GM21529 (cell line): ENCODE data around the gene KIAA0930.
"Not testable (repeated sequence)": the region's sequence is repeated elsewhere in the genome, so short reads cannot be mapped to it uniquely, and the experiment has no call there.

Experiments used
- ATAC-seq: cut with Tn5 transposase; IDR thresholded peaks from one replicate; pipeline ENCODE4 v1.9.1; 2021; ENCODE audit not compliant: unreplicated experiment

The KIAA0930 gene

DNA sequence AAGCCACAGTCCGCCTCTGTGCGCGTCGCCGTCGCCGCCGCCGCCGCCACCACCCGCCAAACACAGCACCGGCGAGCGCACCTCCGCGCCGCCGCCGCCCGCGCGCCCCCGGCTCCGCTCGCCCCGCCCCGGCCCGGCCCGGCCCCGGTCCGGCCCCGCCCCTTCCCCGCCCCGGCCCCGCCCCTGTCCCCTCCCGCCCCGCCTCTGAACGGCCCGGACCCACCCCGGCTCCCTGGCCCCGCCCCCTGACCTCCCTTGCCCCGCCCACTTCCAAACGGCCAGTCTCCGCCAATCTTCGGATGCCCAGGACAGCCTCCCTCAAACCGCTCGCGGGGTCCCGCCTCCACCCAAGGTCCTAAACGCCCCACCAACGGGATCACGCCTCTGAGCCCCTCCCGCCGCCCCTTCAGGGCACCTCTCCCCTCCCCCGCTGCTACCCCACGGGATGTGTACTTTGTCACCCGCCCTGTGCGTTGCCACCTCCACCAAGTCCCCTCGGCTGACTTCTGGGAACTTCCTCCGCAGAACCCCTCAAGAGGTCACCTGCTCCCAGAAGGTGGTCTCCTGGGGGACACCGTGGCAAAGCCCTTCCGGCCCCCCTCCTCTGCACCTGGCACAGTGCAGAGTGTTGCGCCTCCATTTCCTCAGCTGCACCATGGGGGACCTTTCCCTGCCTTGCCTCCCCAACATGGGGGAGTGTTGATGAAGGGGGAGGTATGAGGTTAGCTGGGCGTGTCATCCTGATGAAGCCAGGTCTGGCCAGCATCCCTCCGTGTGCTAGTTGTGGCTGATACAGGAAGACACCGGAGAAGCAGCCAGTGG is at the start of gene KIAA0930:
Gene KIAA0930, minus strand, starts transcription at position 85 of the 822 bp plus-strand sequence. CDS start 191 bp downstream, outside the sequence.
- ATAC-seq = peak; percentile 41

DNA sequence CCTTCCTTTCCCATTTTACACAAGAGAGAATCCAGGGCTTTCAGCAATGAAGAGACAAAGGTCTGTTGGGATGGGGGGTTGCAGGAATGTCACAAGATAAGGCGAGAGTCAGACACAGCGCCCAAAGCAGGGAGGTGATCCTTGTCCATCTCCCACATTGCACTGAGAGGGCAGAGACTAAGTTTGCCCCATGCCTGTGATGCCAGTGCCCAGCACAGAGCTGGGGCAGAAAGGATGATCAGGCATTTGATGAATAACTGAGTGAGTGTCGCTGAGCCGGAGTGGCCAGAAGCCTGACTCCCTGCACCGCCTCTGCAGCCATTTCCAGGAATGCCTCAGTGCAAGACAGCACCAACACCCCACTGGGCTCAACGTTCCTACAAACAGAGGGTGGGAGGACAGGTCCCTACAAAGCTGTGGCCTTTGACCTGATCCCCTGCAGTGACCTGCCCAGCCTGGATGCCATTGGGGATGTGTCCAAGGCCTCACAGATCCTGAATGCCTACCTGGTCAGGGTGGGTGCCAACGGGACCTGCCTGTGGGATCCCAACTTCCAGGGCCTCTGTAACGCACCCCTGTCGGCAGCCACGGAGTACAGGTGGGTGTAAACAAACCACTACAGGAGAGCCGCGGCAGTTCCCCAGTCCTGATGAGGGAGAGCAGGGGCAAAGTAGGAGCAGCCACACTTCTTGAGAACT is 46.3 kb upstream of the KIAA0930 start:
- no peak for ATAC-seq

DNA sequence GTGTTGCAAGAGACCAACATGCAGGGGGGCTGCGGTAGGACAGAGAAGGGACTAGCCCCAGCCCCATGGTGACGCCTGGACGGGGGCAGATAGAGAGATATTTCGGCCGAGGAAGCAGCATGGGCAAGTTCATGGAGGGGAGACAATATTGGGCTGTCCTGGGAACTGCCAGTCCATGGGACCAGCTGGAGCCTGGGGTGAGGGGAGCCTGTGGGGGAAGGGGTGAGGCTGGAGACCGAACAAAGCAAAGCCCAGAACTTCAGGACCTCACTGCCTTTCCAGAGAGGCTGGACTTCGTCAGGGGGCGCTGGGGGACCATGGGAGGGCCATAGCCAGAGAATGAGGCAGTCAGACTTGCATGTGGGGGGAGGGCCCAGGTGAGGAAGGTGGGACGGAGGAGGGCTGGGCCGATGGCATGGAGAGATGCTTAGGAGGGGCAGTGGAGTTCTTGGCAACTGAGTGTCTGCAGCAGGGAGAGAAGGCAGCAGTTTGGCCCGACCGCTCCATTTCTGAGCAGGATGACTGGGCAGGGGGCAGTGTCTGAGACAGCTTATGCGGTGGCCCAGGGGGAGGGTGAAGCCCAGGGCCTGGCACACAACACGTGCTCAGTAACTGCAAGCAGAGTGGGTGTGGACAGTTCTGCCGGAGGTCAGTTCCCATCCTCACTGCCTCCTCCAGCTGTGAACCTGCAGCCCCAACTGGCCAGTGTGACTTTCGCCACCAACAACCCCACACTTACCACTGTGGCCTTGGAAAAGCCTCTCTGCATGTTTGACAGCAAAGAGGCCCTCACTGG is 44.8 kb upstream of the KIAA0930 start:
- no peak for ATAC-seq

DNA sequence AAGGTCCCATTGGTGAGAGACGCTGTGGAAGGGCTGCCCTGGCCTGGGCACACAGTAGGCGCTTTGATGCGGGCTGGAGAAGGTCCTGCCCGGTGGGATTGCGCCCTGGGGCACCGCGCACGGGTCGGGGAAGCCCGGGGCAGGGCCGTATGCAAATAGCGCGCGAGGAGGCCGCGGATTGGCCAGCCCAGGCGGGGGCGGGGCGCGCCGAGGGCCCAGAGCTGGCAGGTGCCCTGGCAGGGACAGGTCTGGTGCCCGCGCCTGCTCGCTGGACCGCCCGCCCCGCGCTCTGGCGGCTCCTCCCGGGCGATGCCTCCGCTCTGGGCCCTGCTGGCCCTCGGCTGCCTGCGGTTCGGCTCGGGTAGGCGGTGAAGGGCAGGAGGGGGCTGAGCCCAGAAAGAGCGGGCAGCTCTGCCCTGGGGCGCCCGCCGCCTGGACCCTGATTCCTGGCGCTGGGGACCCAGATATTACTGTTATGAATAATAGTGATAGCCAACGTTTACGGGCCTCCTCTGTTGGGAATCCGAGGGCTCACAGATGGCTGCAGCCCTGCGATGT is 44.1 kb upstream of the KIAA0930 start, which contains the start of gene UPK3A:
Gene UPK3A, plus strand, starts transcription at position 245 of the 558 bp plus-strand sequence. Its CDS starts 65 bp downstream, at position 310.
- ATAC-seq = no peak

DNA sequence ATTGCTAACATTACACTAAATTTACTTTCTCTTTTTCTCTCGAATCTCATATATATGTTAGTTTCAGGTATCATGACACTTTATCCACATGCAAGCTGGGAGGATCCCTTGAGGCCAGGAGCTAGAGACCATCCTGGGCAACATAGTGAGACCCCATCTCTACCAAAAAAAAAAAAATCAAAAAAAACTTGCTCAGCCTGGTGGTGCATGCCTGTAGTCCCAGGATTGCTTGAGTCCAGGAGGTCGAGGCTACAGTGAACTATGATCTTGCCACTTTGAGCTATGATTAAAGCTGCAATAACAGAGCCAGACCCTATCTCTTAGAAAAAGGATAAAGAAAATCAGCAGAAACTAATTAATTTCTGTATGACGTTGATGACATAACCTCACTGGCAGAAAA is 40.3 kb upstream of the KIAA0930 start:
- ATAC-seq = no peak

DNA sequence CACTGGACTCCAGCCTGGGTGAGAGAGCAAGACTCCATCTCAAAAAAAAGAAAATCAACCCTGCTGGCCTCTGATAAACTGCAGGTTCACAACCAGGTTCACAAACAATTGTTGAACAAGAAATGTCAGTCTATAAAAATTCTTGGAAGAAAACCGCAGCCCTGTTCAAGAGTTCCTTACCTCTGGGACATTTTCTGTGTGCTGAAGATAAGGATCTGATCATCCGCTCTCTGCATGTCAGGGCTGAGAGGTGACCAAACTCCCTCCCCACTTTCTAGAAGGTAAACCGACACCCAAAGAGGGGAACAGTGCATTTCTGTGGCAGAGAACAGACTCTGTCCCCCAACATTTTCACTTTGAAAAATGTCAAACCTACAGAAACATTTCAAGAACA is 39.9 kb upstream of the KIAA0930 start:
- no peak for ATAC-seq

DNA sequence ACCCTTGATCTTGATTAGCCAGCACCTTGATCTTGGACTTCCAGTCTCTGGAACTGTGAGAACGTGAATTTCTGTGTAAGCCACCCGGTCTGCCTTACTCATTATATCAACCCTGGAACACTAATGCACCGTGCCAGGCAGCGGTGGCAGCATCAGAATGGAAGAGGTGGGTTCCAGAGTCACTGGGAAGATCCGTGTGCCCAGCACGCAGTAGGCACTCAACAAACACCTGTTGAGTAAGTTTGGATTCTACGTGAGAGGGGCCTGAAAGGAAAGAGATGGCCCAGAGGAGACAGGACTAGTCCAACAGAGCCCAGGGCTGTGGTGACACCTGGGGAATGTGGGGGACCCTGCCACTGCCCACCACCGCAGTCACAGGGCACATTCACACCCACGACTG is 37.4 kb upstream of the KIAA0930 start:
- ATAC-seq = no peak

DNA sequence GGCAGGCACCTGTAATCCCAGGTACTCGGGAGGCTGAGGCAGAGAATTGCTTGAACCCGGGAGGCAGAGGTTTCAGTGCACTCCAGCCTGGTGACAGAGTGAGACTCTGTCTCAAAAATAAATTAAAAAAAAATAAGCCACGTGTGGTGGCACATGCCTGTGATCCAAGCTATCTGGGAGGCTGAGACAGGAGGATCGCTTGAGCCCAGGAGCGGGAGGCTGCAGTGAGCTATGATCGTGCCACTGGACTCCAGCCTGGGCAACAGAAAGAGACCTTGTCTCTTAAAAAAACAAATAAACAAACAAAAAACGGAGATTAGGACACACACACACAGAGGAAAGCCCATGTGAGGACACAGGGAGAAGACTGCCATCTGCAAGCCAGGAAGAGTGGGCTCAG is 37.0 kb upstream of the KIAA0930 start:
- ATAC-seq = not testable (repeated sequence)

DNA sequence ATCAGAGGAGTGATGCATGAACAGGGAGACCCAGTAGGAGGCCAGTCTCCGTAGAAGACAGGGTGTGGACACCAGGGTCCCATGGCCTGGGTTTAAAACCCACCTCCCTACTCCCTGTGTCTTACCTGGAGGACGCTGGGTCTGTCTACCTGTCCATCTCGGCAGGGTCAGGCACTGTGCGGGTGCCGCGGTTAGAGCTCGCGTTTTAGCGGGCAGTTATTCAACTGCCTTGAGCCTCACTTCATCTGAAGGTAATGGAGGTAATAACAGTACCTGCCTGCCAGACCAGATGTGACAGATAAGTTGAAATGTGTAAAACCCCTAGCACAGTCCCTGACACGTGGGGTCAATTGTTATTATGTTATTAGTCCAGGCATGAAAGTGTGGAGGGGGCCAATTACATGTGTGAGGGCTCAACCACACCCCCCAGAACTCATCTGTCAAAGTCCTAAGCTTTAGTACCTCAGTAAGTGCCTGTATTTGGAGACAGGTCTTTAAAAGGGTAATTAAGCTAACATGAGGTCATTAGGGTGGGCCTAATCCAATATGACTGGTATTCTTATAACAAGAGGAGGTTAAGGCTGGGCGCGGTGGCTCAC is 35.9 kb upstream of the KIAA0930 start:
- ATAC-seq = no peak

DNA sequence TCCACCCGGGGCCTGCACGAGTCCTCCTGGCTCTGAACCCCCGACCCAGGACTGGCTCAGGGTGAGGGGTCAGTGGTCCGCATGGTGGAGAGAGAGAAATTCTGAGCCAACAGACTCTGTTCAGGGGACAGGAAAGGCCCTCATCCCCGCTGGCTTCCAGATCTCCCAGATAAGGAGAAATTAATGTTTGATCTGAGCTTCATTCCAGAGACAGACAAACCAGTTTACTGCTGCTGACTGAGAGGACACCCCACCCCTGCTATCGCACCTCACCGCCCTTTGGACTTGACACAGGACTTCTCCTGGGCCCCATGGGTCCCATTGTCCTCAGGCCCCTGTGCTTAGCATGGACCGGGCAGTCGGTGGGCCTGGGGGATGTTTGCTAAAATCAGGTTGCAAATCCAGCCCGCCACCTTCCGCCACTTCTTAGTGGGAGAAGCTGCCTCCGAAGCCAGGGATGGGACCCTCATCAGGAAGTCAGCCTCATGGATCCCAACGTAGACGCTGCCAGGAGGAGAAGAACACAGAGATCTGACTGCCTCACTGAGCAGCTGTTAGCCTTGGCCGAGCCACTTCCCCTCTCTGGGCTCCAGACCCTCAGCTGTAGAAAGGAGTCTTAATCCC is 32.9 kb upstream of the KIAA0930 start:
- ATAC-seq = no peak

DNA sequence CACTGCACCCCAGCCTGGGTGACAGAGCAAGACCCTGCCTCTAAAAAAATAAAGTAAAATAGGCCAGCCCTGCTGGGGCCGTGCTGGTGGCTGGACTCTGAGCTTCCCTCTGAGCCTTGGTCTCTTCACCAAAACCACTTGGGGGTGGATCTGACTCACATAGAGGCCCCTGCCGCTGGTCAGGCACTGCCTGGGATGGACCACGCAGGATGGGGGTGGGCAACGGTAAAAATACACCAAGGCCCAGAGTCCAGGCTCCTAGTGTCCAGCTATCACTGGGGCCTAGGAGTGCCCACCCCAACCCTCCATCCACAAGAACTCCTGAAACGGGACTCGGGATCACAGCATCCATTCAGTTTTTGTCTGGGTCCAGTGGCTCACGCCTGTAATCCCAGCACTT is 31.8 kb upstream of the KIAA0930 start:
- ATAC-seq = no peak

DNA sequence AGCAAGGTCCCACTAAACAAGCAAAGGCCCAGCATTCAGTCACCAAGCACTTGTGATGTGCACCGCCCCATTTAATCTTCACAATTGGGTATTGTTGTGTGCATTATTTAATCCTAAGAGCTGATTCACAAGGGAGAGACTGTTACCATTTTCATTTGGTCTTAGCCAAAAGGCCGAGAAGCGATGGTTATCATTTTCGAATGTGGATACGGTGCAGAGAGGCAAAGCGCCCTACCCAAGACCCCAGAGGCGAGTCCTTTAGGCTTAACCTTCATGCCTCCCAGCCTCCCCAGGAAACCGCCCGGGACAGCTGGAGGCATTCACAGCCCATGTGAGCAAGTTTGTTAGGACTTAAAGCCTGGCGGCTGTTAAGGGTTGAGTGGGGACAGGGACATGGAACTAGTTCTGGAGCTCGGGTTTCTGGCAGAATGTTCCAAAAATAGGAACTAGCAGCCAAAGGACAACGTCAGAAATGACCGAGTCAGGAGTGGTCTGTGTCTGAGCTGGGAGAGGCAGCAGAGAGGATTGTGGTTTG is 31.0 kb upstream of the KIAA0930 start:
- ATAC-seq = no peak

DNA sequence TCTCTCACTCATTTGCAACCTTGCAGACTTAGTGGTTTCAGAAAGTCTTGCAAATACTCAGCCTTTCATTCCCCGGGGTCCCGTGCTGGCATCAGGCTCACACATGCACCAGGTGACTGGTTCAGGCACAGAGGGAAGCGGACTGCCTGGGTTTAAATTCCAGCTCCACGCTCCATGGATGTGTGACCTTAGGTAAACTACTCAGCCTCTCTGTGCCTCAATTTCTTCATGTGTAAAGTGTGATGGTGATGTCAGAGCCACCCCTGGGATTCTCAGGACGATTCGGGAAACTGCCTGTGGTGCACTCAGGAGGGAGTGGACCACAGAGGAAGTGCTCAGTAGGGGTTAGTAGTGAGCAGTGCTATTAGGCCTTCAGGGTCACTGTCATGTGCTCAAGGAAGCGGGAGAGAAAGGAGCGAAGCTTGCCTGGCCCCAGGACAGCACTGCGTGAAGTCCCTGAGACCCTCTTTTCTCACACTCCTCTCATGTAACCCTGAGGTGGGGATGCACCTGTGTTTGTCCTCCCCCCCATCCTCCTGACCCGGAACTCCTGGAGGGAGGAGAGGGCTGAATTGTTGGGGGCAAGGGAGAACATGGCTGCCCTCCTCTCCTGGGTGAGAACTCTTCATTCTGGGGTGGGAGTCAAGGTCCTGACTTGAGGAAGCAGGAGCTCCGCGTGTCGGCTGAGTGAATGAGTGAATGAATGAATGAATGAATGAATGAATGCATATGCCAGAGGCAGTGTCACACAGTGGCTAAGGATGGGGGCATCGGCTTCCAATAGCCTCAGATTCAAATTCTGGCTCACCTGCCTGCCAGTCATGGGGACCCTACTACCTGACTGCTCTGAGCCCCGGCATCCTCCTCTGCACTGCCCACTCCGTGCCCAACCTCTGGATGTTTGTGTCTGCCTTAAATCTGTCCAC is 29.7 kb upstream of the KIAA0930 start:
- ATAC-seq = no peak

DNA sequence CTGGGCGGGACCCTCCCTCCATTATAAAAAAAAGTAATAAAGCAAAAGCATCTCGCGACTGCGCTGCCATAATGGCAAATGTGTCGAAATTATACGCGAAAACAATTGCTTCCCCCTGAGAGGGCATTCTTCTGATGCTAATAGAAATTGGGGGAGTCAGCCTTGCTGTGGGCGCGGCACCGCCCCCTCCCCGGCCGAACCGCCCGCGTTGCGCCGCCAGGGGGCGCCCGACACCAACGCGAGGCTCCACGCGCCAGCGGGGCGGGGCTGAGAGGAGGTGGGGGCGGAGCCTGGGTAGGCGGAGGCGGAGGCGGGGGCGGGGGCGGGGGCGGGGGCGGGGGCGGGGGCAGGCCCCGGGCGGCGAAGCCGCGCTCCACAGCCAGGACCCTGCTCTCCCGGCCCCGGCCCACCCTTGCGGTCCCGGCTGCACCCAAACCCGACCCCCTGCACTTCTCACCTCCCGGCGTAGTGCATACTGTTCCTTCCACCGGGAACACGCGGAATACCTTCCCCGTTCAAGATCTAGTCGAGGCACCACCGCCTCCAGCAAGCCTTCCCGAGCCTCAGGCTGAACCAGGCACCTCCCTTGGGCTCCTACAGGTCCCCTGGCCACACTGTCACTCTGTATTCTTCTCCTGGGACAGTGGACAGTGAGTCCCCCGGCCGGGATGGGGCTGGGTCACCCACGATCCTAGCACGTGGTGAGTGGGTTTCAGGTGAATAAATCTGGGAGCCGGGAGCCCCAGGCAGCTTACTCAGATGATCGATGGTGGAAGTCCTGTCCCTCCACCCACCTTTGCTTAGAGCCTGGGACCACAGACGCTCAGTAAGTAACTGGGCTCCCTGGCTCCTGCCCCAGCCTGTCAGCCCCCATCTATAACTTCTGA is 28.5 kb upstream of the KIAA0930 start:
- ATAC-seq = peak; percentile 70

DNA sequence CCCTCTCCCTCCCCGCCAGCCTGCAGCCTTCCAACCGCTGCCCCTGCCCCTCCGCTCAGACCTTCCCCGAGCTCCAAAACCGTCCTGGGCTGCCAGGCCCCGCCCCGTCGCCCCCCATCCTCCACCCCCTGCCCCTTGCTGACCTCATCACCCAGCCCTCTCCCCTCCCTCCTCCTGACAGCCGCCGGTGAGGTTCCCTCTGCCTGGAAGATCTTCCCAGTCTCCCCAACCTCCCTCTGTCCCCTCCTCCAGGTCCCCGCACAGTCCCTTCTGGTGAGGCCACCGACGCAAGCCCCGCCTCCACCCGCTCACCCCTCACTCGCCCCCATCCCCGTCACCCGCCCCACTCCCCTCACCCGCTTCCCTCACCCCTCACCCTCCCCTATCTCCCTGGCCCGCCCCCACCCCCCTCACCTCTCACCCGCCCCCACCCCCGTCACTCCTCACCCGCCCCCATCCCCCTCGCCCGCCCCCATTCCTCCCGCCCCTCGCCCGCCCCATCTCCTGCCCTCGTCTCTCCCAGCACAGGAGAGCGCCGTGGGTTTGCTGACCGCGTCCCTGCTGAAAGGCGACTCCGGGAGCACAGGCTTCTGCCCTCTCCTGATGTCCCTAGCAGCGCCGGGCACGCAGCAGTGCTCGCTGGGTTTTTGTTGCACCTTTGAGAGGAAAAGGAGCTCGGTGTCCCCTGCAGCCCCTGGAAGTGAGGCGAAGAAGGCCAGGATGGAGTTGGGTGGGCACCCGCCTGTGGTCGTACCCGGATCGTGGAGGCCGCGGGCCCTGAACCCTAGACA is 27.7 kb upstream of the KIAA0930 start:
- ATAC-seq = no peak

DNA sequence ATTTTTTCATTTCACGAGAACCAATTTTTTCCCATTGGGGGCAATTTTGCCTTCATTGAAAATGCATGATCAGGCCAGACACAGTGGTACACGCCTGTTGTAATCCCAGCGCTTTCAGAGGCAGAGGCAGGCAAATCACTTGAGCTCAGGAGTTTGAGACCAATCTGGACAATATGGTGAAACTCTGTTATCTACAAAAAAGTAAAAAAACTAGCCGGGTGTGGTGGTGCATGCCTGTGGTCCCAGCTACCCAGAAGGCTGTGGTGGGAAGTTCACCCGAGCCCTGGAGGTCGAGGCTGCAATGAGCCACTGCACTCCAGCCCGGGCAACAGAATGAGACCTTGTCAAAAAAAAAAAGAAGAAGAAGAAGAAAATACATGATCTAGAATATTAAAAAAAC is 24.8 kb upstream of the KIAA0930 start:
- no peak for ATAC-seq
